WTC11 (cell line): Measurements from ENCODE around the gene RWDD4.

Source experiments
- ATF1 ChIP-seq: sonication (generic); formaldehyde crosslinking; IDR thresholded peaks from 2 replicates; pipeline ENCODE4 v1.8.1; 2023; ENCODE audit warnings: mild to moderate bottlenecking, moderate library complexity, missing genetic modification reagents
- E2F1 ChIP-seq: sonication (generic); formaldehyde crosslinking; IDR thresholded peaks from 2 replicates; pipeline ENCODE4 v1.8.0; 2022; ENCODE audit warnings: mild to moderate bottlenecking, missing genetic modification reagents
- SMAD3 ChIP-seq: sonication (generic); formaldehyde crosslinking; IDR thresholded peaks from 2 replicates; pipeline ENCODE4 v1.8.0; 2022; ENCODE audit warnings: missing genetic modification reagents, mild to moderate bottlenecking, borderline replicate concordance
- TCF7 ChIP-seq: sonication (generic); formaldehyde crosslinking; IDR thresholded peaks from 2 replicates; pipeline ENCODE4 v1.8.0; 2022; ENCODE audit warnings: mild to moderate bottlenecking, low read depth, missing genetic modification reagents, moderate library complexity
- ZNF396 ChIP-seq: fragments of 250-450 bp; sonication (Bioruptor Pico); IDR thresholded peaks from 2 replicates; pipeline ENCODE4 v1.8.0; 2021; ENCODE audit warnings: mild to moderate bottlenecking, moderate library complexity, borderline replicate concordance
- ZNF423 ChIP-seq: fragments of 250-450 bp; sonication (Bioruptor Pico); IDR thresholded peaks from 2 replicates; pipeline ENCODE4 v2.1.2; 2022; ENCODE audit warnings: mild to moderate bottlenecking, moderate library complexity
- TF ChIP-seq, protein P1 (sequence below): fragments of 200-600 bp; IDR thresholded peaks from 2 replicates; pipeline ENCODE4 v1.8.0; 2022; ENCODE audit warnings: antibody characterized with exemption
- TF ChIP-seq, protein P2 (sequence below): fragments of 250-450 bp; sonication (Bioruptor Pico); IDR thresholded peaks from 2 replicates; pipeline ENCODE4 v1.9.0; 2021; ENCODE audit warnings: moderate library complexity, mild to moderate bottlenecking, inconsistent platforms, borderline replicate concordance
- TF ChIP-seq, protein P3 (sequence below): sonication (generic); formaldehyde crosslinking; IDR thresholded peaks from 2 replicates; pipeline ENCODE4 v1.8.0; 2022; ENCODE audit warnings: mild to moderate bottlenecking, missing genetic modification reagents

- TF ChIP-seq TCF7 (CRISPR knock-in tag) (no peak), ZNF396 (no peak), SMAD3 (no peak), ATF1 (CRISPR knock-in tag) (no peak), ZNF423 (CRISPR knock-in tag) (no peak), E2F1 (no peak)
- TF ChIP-seq, protein P1, sequence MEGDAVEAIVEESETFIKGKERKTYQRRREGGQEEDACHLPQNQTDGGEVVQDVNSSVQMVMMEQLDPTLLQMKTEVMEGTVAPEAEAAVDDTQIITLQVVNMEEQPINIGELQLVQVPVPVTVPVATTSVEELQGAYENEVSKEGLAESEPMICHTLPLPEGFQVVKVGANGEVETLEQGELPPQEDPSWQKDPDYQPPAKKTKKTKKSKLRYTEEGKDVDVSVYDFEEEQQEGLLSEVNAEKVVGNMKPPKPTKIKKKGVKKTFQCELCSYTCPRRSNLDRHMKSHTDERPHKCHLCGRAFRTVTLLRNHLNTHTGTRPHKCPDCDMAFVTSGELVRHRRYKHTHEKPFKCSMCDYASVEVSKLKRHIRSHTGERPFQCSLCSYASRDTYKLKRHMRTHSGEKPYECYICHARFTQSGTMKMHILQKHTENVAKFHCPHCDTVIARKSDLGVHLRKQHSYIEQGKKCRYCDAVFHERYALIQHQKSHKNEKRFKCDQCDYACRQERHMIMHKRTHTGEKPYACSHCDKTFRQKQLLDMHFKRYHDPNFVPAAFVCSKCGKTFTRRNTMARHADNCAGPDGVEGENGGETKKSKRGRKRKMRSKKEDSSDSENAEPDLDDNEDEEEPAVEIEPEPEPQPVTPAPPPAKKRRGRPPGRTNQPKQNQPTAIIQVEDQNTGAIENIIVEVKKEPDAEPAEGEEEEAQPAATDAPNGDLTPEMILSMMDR, result no peak
- TF ChIP-seq, protein P2, sequence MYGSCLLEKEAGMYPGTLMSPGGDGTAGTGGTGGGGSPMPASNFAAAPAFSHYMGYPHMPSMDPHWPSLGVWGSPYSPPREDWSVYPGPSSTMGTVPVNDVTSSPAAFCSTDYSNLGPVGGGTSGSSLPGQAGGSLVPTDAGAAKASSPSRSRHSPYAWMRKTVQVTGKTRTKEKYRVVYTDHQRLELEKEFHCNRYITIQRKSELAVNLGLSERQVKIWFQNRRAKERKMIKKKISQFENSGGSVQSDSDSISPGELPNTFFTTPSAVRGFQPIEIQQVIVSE (CRISPR knock-in tag), result no peak
- TF ChIP-seq, protein P3, sequence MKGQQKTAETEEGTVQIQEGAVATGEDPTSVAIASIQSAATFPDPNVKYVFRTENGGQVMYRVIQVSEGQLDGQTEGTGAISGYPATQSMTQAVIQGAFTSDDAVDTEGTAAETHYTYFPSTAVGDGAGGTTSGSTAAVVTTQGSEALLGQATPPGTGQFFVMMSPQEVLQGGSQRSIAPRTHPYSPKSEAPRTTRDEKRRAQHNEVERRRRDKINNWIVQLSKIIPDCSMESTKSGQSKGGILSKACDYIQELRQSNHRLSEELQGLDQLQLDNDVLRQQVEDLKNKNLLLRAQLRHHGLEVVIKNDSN (CRISPR knock-in tag), result no peak
Measured at GRCh38 chr4:183645326-183645725, 13.7 kb downstream of the RWDD4 start.
